Activated naive CD4-positive, alpha-beta T cell treated with anti-CD3 and anti-CD28 coated beads, Interleukin-2, amount 10 ng/mL, durations not matched to agents 7 days and 5 days (primary cell): ENCODE results near the gene TBL1X.
A peak's percentile ranks its signal among the peaks of the same experiment; 100 is the strongest.

Experiments used
- CTCF ChIA-PET: fragments of 350-600 bp; sonication (Branson Sonifier 250); formaldehyde crosslinking; loops from one replicate; lab custom pipeline; 2021; ENCODE audit warnings: antibody characterized with exemption; lab: Charles Lee
- DNase-seq: peaks from one replicate; pipeline ENCODE4 v3.0.0-alpha.2; 2020
- H3K27ac Mint-ChIP-seq: one replicate; pipeline ENCODE4 v1.8.0; 2021; ENCODE audit warnings: mild to moderate bottlenecking, moderate library complexity, mixed read lengths
- H3K27me3 Mint-ChIP-seq: one replicate; pipeline ENCODE4 v1.8.0; 2021; ENCODE audit warnings: mild to moderate bottlenecking, mixed read lengths
- H3K36me3 Mint-ChIP-seq: one replicate; pipeline ENCODE4 v1.8.0; 2021; ENCODE audit warnings: mixed read lengths
- H3K4me1 Mint-ChIP-seq: one replicate; pipeline ENCODE4 v1.8.0; 2021; ENCODE audit warnings: mixed read lengths
- H3K4me3 Mint-ChIP-seq: one replicate; pipeline ENCODE4 v1.8.0; 2021; ENCODE audit warnings: mild to moderate bottlenecking, moderate library complexity, mixed read lengths
- H3K9me3 Mint-ChIP-seq: one replicate; pipeline ENCODE4 v1.8.0; 2021; ENCODE audit warnings: mixed read lengths

Gene TBL1X

GRCh38 chrX:9710332-9710731 is 245.5 kb downstream of the TBL1X start:
- H3K36me3 Mint-ChIP-seq = peaks cover 7% of the 10 kb centered on the region

DNA sequence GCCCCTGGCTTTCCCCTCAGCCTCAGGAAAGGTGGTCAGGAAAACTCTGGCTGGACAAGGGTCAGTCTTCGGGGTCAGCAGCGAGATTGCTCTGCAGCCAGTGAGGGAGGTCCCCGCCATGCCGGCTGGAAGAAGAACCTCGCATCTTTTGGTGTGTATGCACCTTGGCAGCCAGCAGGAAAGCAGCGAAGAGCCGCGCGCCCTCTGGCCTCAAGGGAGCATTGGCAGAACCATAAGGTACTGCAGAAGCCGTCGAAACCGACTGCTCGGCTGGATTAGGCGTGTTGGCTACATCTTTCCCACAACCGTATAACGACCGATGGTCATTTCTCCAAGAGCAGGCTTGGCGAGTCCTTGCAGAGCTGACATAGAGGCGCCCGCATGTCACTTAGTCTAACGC is 252.5 kb downstream of the TBL1X start:
- H3K27ac Mint-ChIP-seq = no peak overlapping the region
- no peaks in the 10 kb centered on the region for H3K27me3 Mint-ChIP-seq
- no peak for DNase-seq
- H3K4me3 Mint-ChIP-seq = no peak overlapping the region
- peaks cover 32% of the 10 kb centered on the region for H3K36me3 Mint-ChIP-seq
- CTCF ChIA-PET = no interaction called here
- H3K4me1 Mint-ChIP-seq = no peaks in the 10 kb centered on the region
- peaks cover 4% of the 10 kb centered on the region for H3K9me3 Mint-ChIP-seq

More at GRCh38 chrX:9710332-9710731, 245.5 kb downstream of the TBL1X start:
- H3K27me3 Mint-ChIP-seq = no peaks in the 10 kb centered on the region
- peaks cover 11% of the 10 kb centered on the region for H3K4me1 Mint-ChIP-seq
- no peak for DNase-seq
- CTCF ChIA-PET = no interaction called here
- H3K9me3 Mint-ChIP-seq = no peaks in the 10 kb centered on the region
- no peak overlapping the region for H3K4me3 Mint-ChIP-seq
- no peak overlapping the region for H3K27ac Mint-ChIP-seq

DNA sequence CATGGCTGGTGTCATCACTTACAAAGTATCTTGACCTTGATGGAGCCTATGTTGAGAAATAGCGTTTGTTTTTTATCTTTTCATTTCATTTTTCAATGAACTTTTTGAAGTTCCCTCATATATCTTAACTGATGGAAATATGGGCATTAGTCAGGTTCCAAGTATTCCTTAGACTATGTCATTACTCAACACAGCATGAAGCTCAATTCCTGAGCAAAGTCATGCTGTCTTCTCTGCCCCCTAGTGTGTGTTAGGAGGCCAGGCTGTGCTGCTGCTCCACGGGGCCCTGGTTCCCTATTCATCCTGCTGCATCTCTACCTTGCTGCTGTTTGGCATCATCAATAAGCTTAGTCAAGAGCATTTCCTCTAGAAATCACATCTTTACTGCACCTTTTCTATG is 259.9 kb downstream of the TBL1X start:
- DNase-seq = no peak
- Mint-ChIP-seq H3K4me3 (no peak overlapping the region), H3K27ac (no peak overlapping the region), H3K4me1 (no peaks in the 10 kb centered on the region), H3K36me3 (peaks cover 9% of the 10 kb centered on the region), H3K27me3 (peaks cover 3% of the 10 kb centered on the region), H3K9me3 (peaks cover 22% of the 10 kb centered on the region)
- CTCF ChIA-PET = no interaction called here

DNA sequence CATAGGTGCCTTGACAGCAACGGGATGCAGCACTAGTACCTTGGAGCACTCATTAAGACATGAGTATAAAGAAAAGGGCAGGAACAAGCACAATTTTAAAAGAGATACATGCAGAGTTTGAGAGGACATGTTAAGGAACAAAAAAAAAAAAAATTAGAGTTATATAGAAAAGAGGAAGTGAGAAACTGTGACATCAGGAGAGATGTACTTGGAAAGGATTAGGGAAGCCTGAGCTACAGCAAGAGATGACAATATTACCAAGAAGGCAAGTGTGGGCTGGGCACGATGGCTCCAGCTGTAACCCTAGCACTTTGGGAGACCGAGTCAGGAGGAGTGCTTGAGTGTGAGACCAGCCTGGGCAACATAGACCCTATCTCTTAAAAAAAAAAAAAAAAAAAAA is 263.4 kb downstream of the TBL1X start:
- H3K27me3 Mint-ChIP-seq = peaks cover 3% of the 10 kb centered on the region
- no peak overlapping the region for H3K27ac Mint-ChIP-seq
- H3K9me3 Mint-ChIP-seq = peaks cover 14% of the 10 kb centered on the region
- H3K4me1 Mint-ChIP-seq = no peaks in the 10 kb centered on the region
- CTCF ChIA-PET = no interaction called here
- DNase-seq = no peak
- peaks cover under 1% of the 10 kb centered on the region for H3K36me3 Mint-ChIP-seq
- no peak overlapping the region for H3K4me3 Mint-ChIP-seq

DNA sequence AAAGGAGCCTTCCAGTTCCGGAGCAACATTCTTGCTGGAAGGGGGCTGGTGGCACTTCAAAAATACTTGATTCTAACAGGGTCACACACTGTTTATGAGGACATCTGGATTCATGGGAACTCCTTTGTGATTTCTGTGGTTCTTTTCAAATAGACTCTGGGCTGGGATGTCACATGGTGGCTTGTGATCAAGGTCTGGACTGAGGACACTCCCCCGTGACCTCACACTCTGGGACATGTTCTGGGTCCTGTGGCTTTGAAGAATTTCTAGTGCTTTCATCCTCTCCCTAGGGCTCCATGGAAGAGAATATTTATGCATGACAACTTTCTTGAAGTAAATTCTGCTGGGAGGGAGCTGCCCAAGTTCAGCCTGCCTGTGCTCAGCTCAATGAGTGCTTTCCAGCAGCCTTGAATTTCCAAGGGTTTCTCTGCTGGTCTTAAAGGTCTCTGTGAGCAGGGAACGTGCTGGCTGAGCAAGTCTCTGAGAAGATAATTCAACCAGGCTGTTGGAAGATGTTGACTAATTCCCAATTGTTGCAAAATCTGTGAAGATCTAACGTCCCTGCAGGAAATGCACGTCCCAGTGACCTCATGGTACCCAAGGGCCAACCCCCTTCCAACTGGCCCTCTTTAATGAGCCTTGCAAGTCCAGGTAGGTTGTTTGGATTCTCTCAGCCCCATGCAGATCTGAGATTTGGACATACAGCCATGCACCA is 264.5 kb downstream of the TBL1X start:
- DNase-seq = no peak
- H3K27me3 Mint-ChIP-seq = peaks cover 3% of the 10 kb centered on the region
- CTCF ChIA-PET = no interaction called here
- peaks cover 13% of the 10 kb centered on the region for H3K9me3 Mint-ChIP-seq
- H3K4me3 Mint-ChIP-seq = no peak overlapping the region
- no peaks in the 10 kb centered on the region for H3K4me1 Mint-ChIP-seq
- no peak overlapping the region for H3K27ac Mint-ChIP-seq
- no peaks in the 10 kb centered on the region for H3K36me3 Mint-ChIP-seq

DNA sequence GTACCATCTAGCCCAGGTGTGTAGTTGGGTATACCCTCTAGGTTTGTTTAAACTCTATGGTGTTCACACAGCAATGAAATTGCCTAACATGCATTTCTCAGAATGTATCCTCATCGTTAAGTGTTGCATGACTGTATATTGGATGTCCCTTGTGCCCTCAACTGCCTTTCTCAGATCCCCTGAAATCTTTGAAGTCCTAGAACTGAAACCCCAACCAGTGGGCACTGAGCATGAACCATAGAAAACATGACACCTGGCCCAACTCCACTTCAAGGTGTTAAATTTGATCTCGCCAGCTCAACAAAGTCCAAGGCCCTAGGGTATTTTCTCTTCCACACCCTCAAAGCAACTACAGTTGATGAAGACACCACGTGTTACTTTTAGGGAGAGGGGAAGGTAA is 265.2 kb downstream of the TBL1X start:
- H3K27me3 Mint-ChIP-seq = peaks cover 7% of the 10 kb centered on the region
- peaks cover 13% of the 10 kb centered on the region for H3K9me3 Mint-ChIP-seq
- no peak for DNase-seq
- H3K36me3 Mint-ChIP-seq = no peaks in the 10 kb centered on the region
- H3K4me1 Mint-ChIP-seq = no peaks in the 10 kb centered on the region
- no peak overlapping the region for H3K4me3 Mint-ChIP-seq
- CTCF ChIA-PET = no interaction called here
- H3K27ac Mint-ChIP-seq = no peak overlapping the region

GRCh38 chrX:9730752-9731151 is 265.9 kb downstream of the TBL1X start:
- no peaks in the 10 kb centered on the region for H3K36me3 Mint-ChIP-seq
- H3K4me1 Mint-ChIP-seq = no peaks in the 10 kb centered on the region
- peaks cover 13% of the 10 kb centered on the region for H3K9me3 Mint-ChIP-seq
- H3K4me3 Mint-ChIP-seq = no peak overlapping the region
- CTCF ChIA-PET = no interaction called here
- no peak for DNase-seq
- H3K27ac Mint-ChIP-seq = no peak overlapping the region
- peaks cover 7% of the 10 kb centered on the region for H3K27me3 Mint-ChIP-seq

DNA sequence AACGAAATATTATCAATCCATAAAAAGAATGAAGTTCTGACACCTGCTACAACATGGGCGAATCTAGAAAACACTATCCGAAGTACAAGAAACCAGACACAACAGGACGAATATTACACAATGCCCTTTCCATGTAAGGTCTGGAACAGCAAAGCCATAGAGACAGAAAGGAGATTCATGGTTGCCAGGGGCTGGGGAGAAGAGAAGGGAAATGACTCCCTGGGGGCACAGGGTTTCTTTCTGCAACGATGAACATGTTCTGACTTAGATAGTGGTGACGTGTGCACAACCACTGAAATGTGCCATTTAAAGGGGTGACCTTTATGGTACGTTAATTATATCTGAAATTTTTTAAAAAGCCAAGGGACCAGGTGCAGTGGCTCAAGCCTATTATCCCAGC is 272.5 kb downstream of the TBL1X start:
- H3K4me1 Mint-ChIP-seq = peaks cover 2% of the 10 kb centered on the region
- H3K4me3 Mint-ChIP-seq = no peak overlapping the region
- DNase-seq = no peak
- H3K27me3 Mint-ChIP-seq = peaks cover 11% of the 10 kb centered on the region
- no peaks in the 10 kb centered on the region for H3K9me3 Mint-ChIP-seq
- CTCF ChIA-PET = no interaction called here
- H3K36me3 Mint-ChIP-seq = no peaks in the 10 kb centered on the region
- H3K27ac Mint-ChIP-seq = peak overlapping the region; percentile 33

GRCh38 chrX:9738151-9738550 is 273.3 kb downstream of the TBL1X start:
- peaks cover 11% of the 10 kb centered on the region for H3K27me3 Mint-ChIP-seq
- H3K4me3 Mint-ChIP-seq = no peak overlapping the region
- no peak for DNase-seq
- H3K36me3 Mint-ChIP-seq = no peaks in the 10 kb centered on the region
- H3K27ac Mint-ChIP-seq = no peak overlapping the region
- no peaks in the 10 kb centered on the region for H3K9me3 Mint-ChIP-seq
- H3K4me1 Mint-ChIP-seq = peaks cover 2% of the 10 kb centered on the region
- CTCF ChIA-PET = no interaction called here

DNA sequence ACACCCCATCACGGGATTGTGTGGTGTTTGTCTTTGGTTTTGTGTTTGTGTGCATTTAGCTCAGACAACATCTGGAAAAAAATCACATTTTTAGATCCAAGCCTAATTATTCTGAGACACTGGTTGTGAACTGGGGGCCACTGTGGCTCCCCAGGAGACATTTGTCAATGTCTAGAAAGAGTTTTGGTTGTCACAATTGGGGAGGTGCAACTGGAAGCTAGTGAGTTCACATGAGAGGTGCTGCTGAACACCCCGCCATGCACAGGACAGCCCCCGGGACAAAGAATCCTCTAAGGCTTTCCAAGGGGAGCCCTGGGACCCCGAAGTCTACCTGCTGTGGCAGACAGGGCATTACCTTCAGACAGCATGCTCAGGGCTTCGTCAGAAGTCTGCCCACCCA is 274.3 kb downstream of the TBL1X start:
- H3K27ac Mint-ChIP-seq = no peak overlapping the region
- peaks cover 2% of the 10 kb centered on the region for H3K4me1 Mint-ChIP-seq
- CTCF ChIA-PET = no interaction called here
- H3K36me3 Mint-ChIP-seq = peaks cover 3% of the 10 kb centered on the region
- no peaks in the 10 kb centered on the region for H3K9me3 Mint-ChIP-seq
- no peak overlapping the region for H3K4me3 Mint-ChIP-seq
- no peak for DNase-seq
- peaks cover 11% of the 10 kb centered on the region for H3K27me3 Mint-ChIP-seq

GRCh38 chrX:9745417-9746115 is 280.7 kb downstream of the TBL1X start:
- Mint-ChIP-seq H3K4me3 (peak overlapping the region; percentile 2), H3K4me1 (peaks cover 21% of the 10 kb centered on the region), H3K27me3 (no peaks in the 10 kb centered on the region), H3K36me3 (peaks cover 16% of the 10 kb centered on the region), H3K9me3 (peaks cover 16% of the 10 kb centered on the region), H3K27ac (peak overlapping the region; percentile 85)
- peak; percentile 28 for DNase-seq
- CTCF ChIA-PET = no interaction called here

GRCh38 chrX:9746148-9746888 is 281.5 kb downstream of the TBL1X start:
- peaks cover 16% of the 10 kb centered on the region for H3K9me3 Mint-ChIP-seq
- no peak overlapping the region for H3K27ac Mint-ChIP-seq
- CTCF ChIA-PET = no interaction called here
- H3K27me3 Mint-ChIP-seq = no peaks in the 10 kb centered on the region
- no peak for DNase-seq
- H3K4me1 Mint-ChIP-seq = peaks cover 21% of the 10 kb centered on the region
- no peak overlapping the region for H3K4me3 Mint-ChIP-seq
- peaks cover 16% of the 10 kb centered on the region for H3K36me3 Mint-ChIP-seq

GRCh38 chrX:9747644-9748043 is 282.8 kb downstream of the TBL1X start:
- CTCF ChIA-PET = no interaction called here
- no peaks in the 10 kb centered on the region for H3K27me3 Mint-ChIP-seq

DNA sequence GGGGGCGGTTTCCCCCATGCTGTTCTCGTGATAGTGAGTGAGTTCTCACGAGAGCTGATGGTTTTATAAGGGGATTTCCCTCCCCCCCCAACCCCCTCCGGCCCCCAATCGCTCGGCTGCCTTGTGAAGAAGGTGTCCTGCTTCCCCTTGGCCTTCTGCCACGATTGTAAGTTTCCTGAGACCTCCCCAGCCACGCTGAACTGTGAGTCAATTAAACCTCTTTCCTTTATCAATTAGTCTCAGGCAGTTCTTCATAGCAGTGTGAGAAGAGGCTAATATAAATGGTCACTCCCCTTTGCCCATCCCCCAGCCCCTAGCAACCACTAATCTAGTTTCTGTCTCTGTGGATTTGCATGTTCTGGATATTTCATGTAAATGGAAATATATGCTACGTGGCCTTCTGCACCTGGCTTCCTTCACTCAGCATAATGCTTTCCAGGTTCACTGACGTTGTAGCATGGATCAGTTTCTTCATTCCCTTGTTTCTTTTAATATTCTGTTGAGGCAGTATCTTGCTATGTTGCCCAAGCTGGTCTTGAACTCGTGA is 284.4 kb downstream of the TBL1X start:
- Mint-ChIP-seq H3K4me3 (no peak overlapping the region), H3K9me3 (peaks cover 16% of the 10 kb centered on the region), H3K27me3 (peaks cover 10% of the 10 kb centered on the region), H3K4me1 (peaks cover 21% of the 10 kb centered on the region), H3K27ac (no peak overlapping the region), H3K36me3 (peaks cover 13% of the 10 kb centered on the region)
- CTCF ChIA-PET = no interaction called here
- no peak for DNase-seq

More at GRCh38 chrX:9747644-9748043, 282.8 kb downstream of the TBL1X start:
- peaks cover 16% of the 10 kb centered on the region for H3K9me3 Mint-ChIP-seq
- H3K4me1 Mint-ChIP-seq = peaks cover 21% of the 10 kb centered on the region
- peaks cover 16% of the 10 kb centered on the region for H3K36me3 Mint-ChIP-seq
- DNase-seq = no peak
- no peak overlapping the region for H3K27ac Mint-ChIP-seq
- no peak overlapping the region for H3K4me3 Mint-ChIP-seq
